ENCODE results near the gene PHF2. TPM values are rescaled to one million over a fixed set of nuclear protein-coding genes. Genes with fewer than 3 reads are reported as not detected.

Gene PHF2
- total and polyA plus RNA-seq, 2 of the 4 experiments (the other 2 are of a cell fraction) = 5.9 to 9.5 TPM

GRCh38 chr9:93587651-93588347, 11.4 kb downstream of the PHF2 start:
- Histone ChIP-seq H3K18ac (ENCODE audit: low read depth, low read length) (no peak overlapping the region), H3K9ac (ENCODE audit: low read depth, low read length) (no peak overlapping the region), H3K79me1 (ENCODE audit: low read depth in 1 of 2, low read length in 2 of 2) (peaks cover 16 to 83% of the 10 kb centered on the region in 2 experiments), H4K20me1 (ENCODE audit: insufficient read depth, low read length) (peaks cover 78% of the 10 kb centered on the region), H3K36me3 (ENCODE audit: control insufficient read depth, insufficient read depth, low read length) (no peaks in the 10 kb centered on the region), H2AK5ac (ENCODE audit: low read depth, low read length) (0 out of 2 replicates have a peak overlapping the region, but pooled peaks have one; percentile 22), H3K23ac (ENCODE audit: low read depth, low read length) (no peak overlapping the region), H3K4ac (ENCODE audit: low read depth, low read length) (no peak overlapping the region), H3K4me1 (ENCODE audit: control insufficient read depth, insufficient read depth, low read length) (peaks cover 6% of the 10 kb centered on the region), H3K4me3 (ENCODE audit: insufficient read depth, low read depth, low read length) (no peak overlapping the region), H4K5ac (ENCODE audit: low read depth, low read length) (no peak overlapping the region), H4K91ac (ENCODE audit: insufficient read depth, low read depth, low read length) (no peak overlapping the region), H2BK20ac (ENCODE audit: low read depth, low read length) (no peak overlapping the region), H2BK15ac (ENCODE audit: low read depth, low read length) (no peak overlapping the region), H3K9me1 (ENCODE audit: insufficient read depth, low read length) (peaks cover 23% of the 10 kb centered on the region; the same call in 1 of the 2 replicates), H3K4me2 (ENCODE audit: low read depth, low read length) (no peak overlapping the region), H2AK9ac (replicated peaks; ENCODE audit: low read depth, low read length, poor library complexity) (no peak overlapping the region), H2BK5ac (ENCODE audit: low read depth, low read length, poor library complexity, severe bottlenecking) (no peak overlapping the region), H2BK120ac (ENCODE audit: low read depth, low read length) (no peak overlapping the region), H3K14ac (replicated peaks; ENCODE audit: low read depth, low read length) (no peak overlapping the region), H3K9me3 (ENCODE audit: control insufficient read depth, insufficient read depth, low read length) (peaks cover 3% of the 10 kb centered on the region; the same call in 1 of the 2 replicates), H4K8ac (ENCODE audit: low read depth in 2 of 2, low read length in 2 of 2) (no peak overlapping the region), H3K27ac (ENCODE audit: insufficient read depth, low read length) (no peak overlapping the region), H3K27me3 (ENCODE audit: control insufficient read depth, insufficient read depth, low read length) (no peaks in the 10 kb centered on the region), H2AFZ (replicated peaks; ENCODE audit: low read length, poor library complexity) (no peak overlapping the region), H3K56ac (ENCODE audit: extremely low read depth, insufficient read depth, low read length) (no peak overlapping the region)
- intact Hi-C loops (cut with micrococcal nuclease) (no loop called here), in situ Hi-C loops (cut with MboI; ENCODE audit: low sequenced_read_pairs) (no loop called here), dilution Hi-C loops (cut with HindIII; ENCODE audit: low sequenced_read_pairs, unreplicated experiment) (no loop called here)
- no peak for TF ChIP-seq BHLHE40 (IDR thresholded peaks at IDR 0.05; ENCODE audit: low read depth, low read length)
- TF ChIP-seq, protein P1, sequence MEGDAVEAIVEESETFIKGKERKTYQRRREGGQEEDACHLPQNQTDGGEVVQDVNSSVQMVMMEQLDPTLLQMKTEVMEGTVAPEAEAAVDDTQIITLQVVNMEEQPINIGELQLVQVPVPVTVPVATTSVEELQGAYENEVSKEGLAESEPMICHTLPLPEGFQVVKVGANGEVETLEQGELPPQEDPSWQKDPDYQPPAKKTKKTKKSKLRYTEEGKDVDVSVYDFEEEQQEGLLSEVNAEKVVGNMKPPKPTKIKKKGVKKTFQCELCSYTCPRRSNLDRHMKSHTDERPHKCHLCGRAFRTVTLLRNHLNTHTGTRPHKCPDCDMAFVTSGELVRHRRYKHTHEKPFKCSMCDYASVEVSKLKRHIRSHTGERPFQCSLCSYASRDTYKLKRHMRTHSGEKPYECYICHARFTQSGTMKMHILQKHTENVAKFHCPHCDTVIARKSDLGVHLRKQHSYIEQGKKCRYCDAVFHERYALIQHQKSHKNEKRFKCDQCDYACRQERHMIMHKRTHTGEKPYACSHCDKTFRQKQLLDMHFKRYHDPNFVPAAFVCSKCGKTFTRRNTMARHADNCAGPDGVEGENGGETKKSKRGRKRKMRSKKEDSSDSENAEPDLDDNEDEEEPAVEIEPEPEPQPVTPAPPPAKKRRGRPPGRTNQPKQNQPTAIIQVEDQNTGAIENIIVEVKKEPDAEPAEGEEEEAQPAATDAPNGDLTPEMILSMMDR (conservative IDR thresholded peaks at IDR 0.05; ENCODE audit: low read depth, low read length) = 0 out of 2 replicates have a peak, but pooled peaks have one; percentile 14
- BruUV-seq (replicated peaks) = no TSS peak
- CTCF ChIA-PET = interaction anchor here (0.9 kb wide), 1 partner anchor 22 kb away, joined by 3 read pairs; no protein-coding TSS in a partner anchor
- DNase-seq = no peak
- WGBS, 2 experiments (ENCODE audit: extremely low coverage in 2 of 2, insufficient read length in 1 of 2) = 88% methylated on average over 4 of the region's 11 CpGs; no CpG with 5 or more reads in 1 of the 2 experiments
- ATAC-seq (ENCODE audit: low read depth) = 0 out of 2 replicates have a peak, but pooled peaks have one; percentile 27
- POLR2A ChIA-PET (ENCODE audit: unreplicated experiment) = no interaction called here
